OCI-LY1 (cell line): ENCODE measurements around the gene SLC25A42.

Source experiments
- H2AFZ ChIP-seq: fragments of 200-600 bp; sonication (generic), shearing (Covaris generic); 2 replicates; pipeline ENCODE4 v1.6.0; 2014; ENCODE audit warnings: antibody characterized with exemption, mild to moderate bottlenecking, low read length
- H3F3A ChIP-seq: fragments of 200-600 bp; sonication (generic), shearing (Covaris generic); 2 replicates; pipeline ENCODE4 v1.6.0; 2014; ENCODE audit warnings: mild to moderate bottlenecking, antibody characterized with exemption, low read length, moderate library complexity; ENCODE audit not compliant: insufficient read depth
- H3K27ac ChIP-seq: fragments of 200-600 bp; sonication (generic); 2 replicates; pipeline ENCODE4 v1.5.1; 2014; ENCODE audit warnings: low read length, mixed run types, mild to moderate bottlenecking, low read depth; ENCODE audit not compliant: poor library complexity, severe bottlenecking
- H3K27me3 ChIP-seq: fragments of 200-600 bp; sonication (generic); 2 replicates; pipeline ENCODE4 v1.6.0; 2014; ENCODE audit warnings: antibody characterized with exemption, mild to moderate bottlenecking, low read length, moderate library complexity; ENCODE audit not compliant: insufficient read depth
- H3K36me3 ChIP-seq: fragments of 200-600 bp; sonication (generic); 2 replicates; pipeline ENCODE4 v1.6.1; 2014; ENCODE audit warnings: mild to moderate bottlenecking, antibody characterized with exemption, low read length, moderate library complexity, mixed read lengths; ENCODE audit not compliant: insufficient read depth
- H3K4me1 ChIP-seq: fragments of 200-600 bp; sonication (generic); 2 replicates; pipeline ENCODE4 v1.5.1; 2014; ENCODE audit warnings: mild to moderate bottlenecking, low read length, moderate library complexity; ENCODE audit not compliant: insufficient read depth, severe bottlenecking
- H3K4me2 ChIP-seq: fragments of 200-600 bp; sonication (generic), shearing (Covaris generic); 2 replicates; pipeline ENCODE4 v1.6.1; 2014; ENCODE audit warnings: low read length
- H3K4me3 ChIP-seq: fragments of 200-600 bp; sonication (generic); 2 replicates; pipeline ENCODE4 v1.5.1; 2014; ENCODE audit warnings: low read length, low read depth, mild to moderate bottlenecking, mixed read lengths; ENCODE audit not compliant: poor library complexity, severe bottlenecking
- H3K79me2 ChIP-seq: fragments of 200-600 bp; shearing (Covaris generic); 2 replicates; pipeline ENCODE4 v1.6.1; 2016; ENCODE audit warnings: mixed run types, low read length, mixed read lengths; ENCODE audit not compliant: insufficient read depth
- H3K9ac ChIP-seq: fragments of 200-600 bp; sonication (generic), shearing (Covaris generic); 2 replicates; pipeline ENCODE4 v1.6.1; 2014; ENCODE audit warnings: mild to moderate bottlenecking, low read length, mixed read lengths
- H3K9me2 ChIP-seq: fragments of 200-600 bp; sonication (generic), shearing (Covaris generic); 2 replicates; pipeline ENCODE4 v1.6.1; 2014; ENCODE audit warnings: low read depth, mild to moderate bottlenecking, low read length, mixed read lengths
- H3K9me3 ChIP-seq: fragments of 200-600 bp; shearing (Covaris generic); 2 replicates; pipeline ENCODE4 v1.6.1; 2014; ENCODE audit warnings: low read length, mixed read lengths
- H4K20me1 ChIP-seq: fragments of 200-600 bp; sonication (generic), shearing (Covaris generic); 2 replicates; pipeline ENCODE4 v1.6.0; 2016; ENCODE audit warnings: mild to moderate bottlenecking, low read length; ENCODE audit not compliant: insufficient read depth
- CTCF ChIP-seq: fragments of 200-600 bp; sonication (generic), shearing (Covaris generic); IDR thresholded peaks from 2 replicates; pipeline ENCODE4 v1.5.1; 2017; ENCODE audit warnings: mild to moderate bottlenecking, antibody characterized with exemption, low read length, moderate library complexity, mixed read lengths
- EZH2 ChIP-seq: fragments of 200-600 bp; sonication (generic), shearing (Covaris generic); IDR thresholded peaks from 2 replicates; pipeline ENCODE4 v1.8.0; 2017; ENCODE audit warnings: borderline replicate concordance, mixed run types, mild to moderate bottlenecking, antibody characterized with exemption, low read length, moderate library complexity, mixed read lengths

SLC25A42 gene

GRCh38 chr19:19120308-19121231, 56.8 kb downstream of the SLC25A42 start:
- Histone ChIP-seq H3K27ac (no peak overlapping the region), H3K9ac (no peak overlapping the region)

DNA sequence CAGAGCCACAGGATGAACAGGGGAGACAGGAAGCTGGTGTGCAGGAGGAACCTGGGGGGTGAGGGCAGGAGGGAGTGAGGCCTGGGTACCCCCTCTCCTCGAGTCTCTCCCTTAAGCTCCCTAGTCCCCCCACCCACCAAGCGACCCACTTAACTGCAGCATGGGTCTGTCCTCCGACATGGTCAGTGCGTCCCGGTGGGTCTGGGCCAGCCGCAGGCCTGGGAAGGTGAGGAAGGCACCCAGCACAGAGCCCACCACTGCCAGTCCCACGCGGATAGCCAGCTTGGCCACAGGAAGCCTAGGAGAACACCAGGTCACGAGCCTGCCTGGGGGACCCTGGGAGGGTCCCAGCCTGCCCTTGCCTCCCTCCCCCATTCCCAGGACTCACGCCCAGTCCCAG, 57.6 kb downstream of the SLC25A42 start:
- no peak for TF ChIP-seq CTCF
- no peak for TF ChIP-seq EZH2
- H3K4me2 ChIP-seq, result no peak overlapping the region
- no peaks in the 10 kb centered on the region for H3F3A ChIP-seq
- no peak overlapping the region for H2AFZ ChIP-seq
- no peak overlapping the region for H3K27ac ChIP-seq
- H3K4me1 ChIP-seq, result no peaks in the 10 kb centered on the region
- H3K9me2 ChIP-seq, result no peaks in the 10 kb centered on the region
- H4K20me1 ChIP-seq, result no peaks in the 10 kb centered on the region
- H3K4me3 ChIP-seq, result no peak overlapping the region
- no peaks in the 10 kb centered on the region for H3K27me3 ChIP-seq
- no peak overlapping the region for H3K9ac ChIP-seq
- peaks cover 62% of the 10 kb centered on the region for H3K36me3 ChIP-seq
- H3K9me3 ChIP-seq, result peaks cover 13% of the 10 kb centered on the region
- H3K79me2 ChIP-seq, result no peaks in the 10 kb centered on the region

More at GRCh38 chr19:19120308-19121231, 56.8 kb downstream of the SLC25A42 start:
- Histone ChIP-seq H2AFZ (no peak overlapping the region), H3K4me2 (no peak overlapping the region), H3K36me3 (peaks cover 55% of the 10 kb centered on the region), H3K27me3 (no peaks in the 10 kb centered on the region), H3K4me1 (no peaks in the 10 kb centered on the region), H3K4me3 (no peak overlapping the region), H3K9me3 (peaks cover 13% of the 10 kb centered on the region), H4K20me1 (no peaks in the 10 kb centered on the region), H3F3A (no peaks in the 10 kb centered on the region), H3K79me2 (no peaks in the 10 kb centered on the region), H3K9me2 (no peaks in the 10 kb centered on the region)
- no peak for TF ChIP-seq EZH2
- TF ChIP-seq CTCF, result no peak

DNA sequence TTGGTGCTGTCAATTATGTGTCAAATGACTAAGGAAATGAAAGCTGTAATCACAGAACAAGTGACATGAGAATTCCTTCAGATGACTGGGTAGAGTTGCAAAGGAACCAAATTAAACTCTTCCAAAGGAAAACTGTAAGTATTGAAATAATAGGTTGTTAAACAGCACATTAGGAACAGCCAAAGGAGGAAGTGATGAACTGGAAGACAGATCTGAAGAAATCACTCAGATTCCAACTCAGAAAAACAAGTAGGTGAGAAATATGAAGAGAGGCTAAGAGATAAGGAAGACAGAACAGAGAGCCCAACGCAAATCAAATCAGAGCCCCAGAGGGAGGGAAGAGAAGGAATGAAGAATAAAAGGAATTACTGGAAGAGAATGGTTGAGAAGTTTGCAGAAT, 59.1 kb downstream of the SLC25A42 start:
- Histone ChIP-seq H3K9me3 (peaks cover 13% of the 10 kb centered on the region), H3F3A (no peaks in the 10 kb centered on the region), H3K79me2 (no peaks in the 10 kb centered on the region), H3K4me2 (no peak overlapping the region), H3K27ac (no peak overlapping the region), H3K4me1 (no peaks in the 10 kb centered on the region), H3K4me3 (no peak overlapping the region), H3K27me3 (no peaks in the 10 kb centered on the region), H3K9ac (no peak overlapping the region), H3K36me3 (peaks cover 69% of the 10 kb centered on the region), H4K20me1 (no peaks in the 10 kb centered on the region), H3K9me2 (no peaks in the 10 kb centered on the region), H2AFZ (no peak overlapping the region)
- TF ChIP-seq CTCF, result no peak
- TF ChIP-seq EZH2, result no peak
